ENCODE data around the gene TMEM59. TPM values are rescaled to one million over a fixed set of nuclear protein-coding genes. Genes with fewer than 3 reads are reported as not detected.
"Not testable (repeated sequence)": the region's sequence is repeated elsewhere in the genome, so short reads cannot be mapped to it uniquely, and the experiment has no call there.

TMEM59 gene
- polyA plus RNA-seq, 4 donors, result 304 to 435 (median 349) TPM

GRCh38 chr1:54013393-54014008 lies 39.5 kb downstream of the TMEM59 start:
- DNase-seq (ENCODE audit: low read depth in 4 of 4, low spot score in 2 of 4), result no peak

DNA sequence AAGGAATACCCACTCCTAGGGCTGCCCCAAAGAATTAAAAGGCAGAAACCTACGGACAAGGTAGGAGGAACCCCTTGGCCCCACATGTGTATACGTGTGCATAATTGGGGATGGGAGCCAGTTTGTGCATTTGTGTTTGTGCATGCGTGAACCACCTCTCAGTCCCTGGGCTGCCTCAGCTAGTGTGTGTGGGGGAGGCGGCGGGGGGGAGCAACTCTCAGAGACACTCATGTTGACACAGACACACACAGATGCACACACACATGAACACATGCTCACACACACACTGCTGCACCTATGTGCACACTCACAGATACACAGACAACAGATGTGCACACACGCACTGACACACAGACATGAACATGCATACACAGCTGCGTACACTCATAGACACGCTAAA lies 40.1 kb downstream of the TMEM59 start:
- DNase-seq (ENCODE audit: low read depth in 4 of 4, low spot score in 2 of 4), result no peak

DNA sequence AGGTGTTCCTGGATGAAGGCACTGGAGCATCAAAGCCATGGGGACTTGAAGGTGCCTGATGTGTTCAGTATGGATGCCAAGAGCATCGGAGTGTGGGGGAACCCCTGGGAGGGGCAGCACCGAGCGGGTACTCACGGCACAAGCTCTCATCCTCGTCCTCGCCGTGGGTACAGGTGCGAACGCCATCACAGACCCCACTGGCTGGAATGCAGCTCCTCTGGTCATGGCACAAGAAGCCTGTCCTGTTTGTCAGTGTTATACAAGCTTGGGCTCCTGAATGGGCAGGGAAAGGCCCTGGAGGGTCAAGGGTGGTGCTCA lies 41.0 kb downstream of the TMEM59 start:
- no peak for DNase-seq (ENCODE audit: low read depth in 4 of 4, low spot score in 2 of 4)

DNA sequence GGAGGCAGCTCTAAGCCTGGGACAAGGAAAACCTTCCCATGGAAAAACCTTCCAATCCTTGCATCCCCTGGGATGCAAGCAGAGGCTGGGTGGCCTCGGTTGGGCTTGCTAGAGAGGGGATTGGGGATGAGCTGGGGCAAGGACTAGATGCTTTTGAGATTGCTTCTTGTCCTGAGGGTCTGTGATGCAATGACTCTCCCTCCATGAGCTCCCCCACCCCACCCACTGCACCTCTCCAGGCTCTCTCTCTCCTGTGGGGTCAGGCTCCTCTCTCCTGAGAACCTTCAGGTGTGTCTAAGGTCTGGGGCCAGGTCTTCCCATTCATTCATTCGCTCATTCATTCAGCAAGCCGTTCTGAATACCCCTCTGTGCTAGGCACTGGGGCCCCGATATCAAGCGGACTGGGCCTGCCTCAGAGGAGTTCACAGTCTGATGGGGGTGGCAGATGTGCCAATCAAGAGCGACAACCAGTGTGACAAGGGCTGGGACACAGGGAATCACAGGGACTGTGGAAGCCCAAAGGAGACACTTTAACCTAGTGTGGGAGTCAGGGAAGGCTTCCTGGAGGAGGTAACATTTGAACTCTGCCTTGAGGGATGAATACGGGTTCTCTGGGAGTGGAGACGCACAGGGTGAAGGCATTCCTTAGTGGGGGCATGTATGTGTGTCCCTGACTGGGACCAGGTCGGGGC lies 41.5 kb downstream of the TMEM59 start:
- DNase-seq (ENCODE audit: low read depth in 4 of 4, low spot score in 2 of 4), result no peak

DNA sequence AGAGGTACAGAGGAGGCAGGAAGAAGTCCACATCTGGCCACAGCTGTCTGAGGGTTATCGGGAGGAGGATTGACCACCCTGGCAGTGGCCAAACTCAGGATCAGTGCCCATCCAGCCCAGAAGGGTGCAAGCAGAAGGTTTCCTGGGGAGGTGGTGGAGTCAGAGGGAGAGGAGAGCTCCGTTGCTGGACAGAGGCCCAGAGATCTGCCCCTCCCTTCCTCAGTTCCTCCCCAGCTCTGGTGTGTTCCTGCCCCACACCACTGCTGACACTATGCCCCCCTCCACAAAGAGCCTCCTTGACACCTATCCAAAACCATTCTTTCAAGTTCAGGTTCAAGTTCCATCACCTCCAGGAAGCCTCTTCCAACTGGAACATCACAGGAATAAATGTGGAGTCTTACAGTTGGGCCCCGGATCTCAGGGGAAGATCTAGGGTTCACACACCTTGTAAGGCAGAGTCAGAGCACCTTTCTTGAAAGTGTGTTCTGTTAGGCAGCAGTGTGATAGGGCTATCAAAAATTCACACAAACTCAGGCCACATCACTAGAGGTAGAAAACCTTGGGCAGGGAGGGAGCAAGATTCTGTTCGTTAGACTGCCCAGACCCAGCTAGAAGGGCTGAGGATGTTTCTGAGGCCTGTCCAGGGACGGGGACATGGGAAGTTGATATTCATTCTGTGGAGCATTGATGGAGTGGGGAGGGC lies 42.4 kb downstream of the TMEM59 start:
- no peak for DNase-seq (ENCODE audit: low read depth in 4 of 4, low spot score in 2 of 4)

DNA sequence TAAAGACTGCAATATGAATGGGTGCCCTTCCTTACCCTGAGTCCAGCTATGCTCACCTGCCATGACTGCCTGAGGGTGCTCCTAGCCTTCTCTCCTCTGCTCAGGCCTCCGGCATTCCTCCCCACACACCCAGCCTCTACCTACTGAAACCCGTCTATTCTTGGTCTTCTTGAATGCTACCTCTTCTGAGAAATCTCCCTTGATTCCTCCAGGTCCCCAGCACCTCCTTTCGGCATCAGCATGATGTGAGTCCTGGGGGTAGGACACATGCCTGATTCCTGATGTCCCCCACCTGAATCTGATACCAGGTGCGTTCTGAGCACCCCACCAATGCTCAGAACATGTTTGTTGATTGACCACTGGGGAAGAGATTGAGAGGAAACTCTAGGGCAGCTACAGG lies 43.6 kb downstream of the TMEM59 start:
- no peak for DNase-seq (ENCODE audit: low read depth in 4 of 4, low spot score in 2 of 4)

DNA sequence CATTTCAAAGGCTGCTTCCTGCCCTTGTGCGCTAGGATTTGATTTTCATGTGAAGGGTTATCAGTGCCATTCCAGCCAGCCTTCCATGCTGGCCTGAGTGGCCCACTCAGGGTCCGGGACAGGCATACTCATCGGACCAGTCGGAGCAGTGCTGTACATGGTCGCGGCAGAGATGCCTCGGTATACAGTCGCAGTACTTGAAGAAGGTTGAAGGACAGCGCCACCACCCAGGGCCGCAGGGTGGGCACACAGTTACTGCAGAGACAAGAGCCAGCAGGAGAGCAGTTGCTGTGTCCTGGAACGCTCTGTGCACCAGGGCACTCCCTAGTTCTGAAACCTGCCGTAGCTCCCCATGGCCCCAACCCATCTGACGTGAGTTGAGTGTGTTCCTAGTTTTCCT lies 44.1 kb downstream of the TMEM59 start:
- DNase-seq (ENCODE audit: low read depth in 4 of 4, low spot score in 2 of 4), result no peak

DNA sequence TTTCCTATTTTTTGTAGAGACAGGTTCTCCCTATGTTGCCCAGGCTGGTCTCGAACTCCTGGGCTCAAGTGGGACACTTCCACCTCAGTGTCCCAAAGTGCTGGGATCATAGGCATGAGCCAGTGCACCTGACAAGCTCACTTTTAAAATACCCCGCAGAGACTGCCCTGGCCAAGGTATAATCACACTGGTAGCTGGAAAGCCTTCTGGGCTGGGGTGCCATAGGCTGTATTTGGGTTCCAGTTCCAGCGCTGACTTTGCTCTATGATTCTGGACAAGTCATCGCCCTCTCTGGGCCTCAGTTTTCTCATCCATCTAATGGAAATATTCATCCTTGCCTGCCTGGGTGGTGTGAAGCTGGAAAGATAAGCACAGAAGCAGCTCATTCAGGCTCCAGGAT lies 45.4 kb downstream of the TMEM59 start:
- DNase-seq (ENCODE audit: low read depth in 4 of 4, low spot score in 2 of 4), result no peak

- no peak for DNase-seq (ENCODE audit: low read depth in 4 of 4, low spot score in 2 of 4)
Observed at GRCh38 chr1:54006508-54006907, 46.5 kb downstream of the TMEM59 start.

GRCh38 chr1:54004481-54005049 lies 48.4 kb downstream of the TMEM59 start:
- DNase-seq (ENCODE audit: low read depth in 4 of 4, low spot score in 2 of 4), result no peak

DNA sequence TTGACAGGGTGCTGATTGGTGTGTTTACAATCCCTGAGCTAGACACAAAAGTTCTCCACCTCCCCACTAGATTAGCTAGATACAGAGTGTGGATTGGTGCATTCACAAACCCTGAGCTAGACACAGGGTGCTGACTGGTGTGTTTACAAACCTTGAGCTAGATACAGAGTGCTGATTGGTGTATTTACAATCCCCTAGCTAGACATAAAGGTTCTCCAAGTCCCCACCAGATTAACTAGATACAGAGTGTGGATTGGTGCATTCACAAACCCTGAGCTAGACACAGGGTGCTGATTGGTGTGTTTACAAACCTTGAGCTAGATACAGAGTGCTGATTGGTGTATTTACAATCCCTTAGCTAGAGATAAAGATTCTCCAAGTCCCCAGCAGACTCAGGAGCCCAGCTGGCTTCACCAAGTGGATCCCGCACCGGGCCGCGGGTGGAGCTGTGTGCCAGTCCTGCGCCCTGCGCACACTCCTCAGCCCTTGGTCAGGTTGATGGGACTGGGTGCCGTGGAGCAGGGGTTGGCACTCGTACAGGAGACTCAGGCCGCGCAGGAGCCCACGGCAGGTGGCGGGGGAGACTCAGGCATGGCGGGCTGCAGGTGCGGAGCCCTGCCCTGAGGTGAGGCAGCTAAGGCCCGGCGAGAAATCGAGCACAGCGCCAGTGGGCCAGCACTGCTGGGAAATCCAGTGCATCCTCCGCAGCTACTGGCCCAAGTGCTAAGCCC lies 49.1 kb downstream of the TMEM59 start:
- DNase-seq (ENCODE audit: low read depth in 4 of 4, low spot score in 2 of 4), result not testable (repeated sequence)

DNA sequence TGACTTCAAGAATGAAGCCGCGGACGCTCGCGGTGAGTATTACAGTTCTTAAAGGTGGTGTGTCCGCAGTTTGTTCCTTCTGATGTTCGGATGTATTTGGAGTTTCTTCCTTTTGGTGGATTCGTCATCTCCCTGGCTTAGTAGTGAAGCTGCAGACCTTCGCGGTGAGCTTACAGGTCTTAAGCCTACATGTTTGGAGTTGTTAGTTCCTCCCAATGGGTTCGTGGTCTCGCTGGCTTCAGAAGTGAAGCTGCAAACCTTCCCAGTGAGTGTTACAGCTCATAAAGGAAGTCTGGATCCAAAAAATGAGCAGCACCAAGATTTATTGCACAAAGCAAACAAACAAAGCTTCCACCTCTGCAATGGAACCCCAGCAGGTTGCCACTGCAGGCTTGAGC lies 49.8 kb downstream of the TMEM59 start:
- no peak for DNase-seq (ENCODE audit: low read depth in 4 of 4, low spot score in 2 of 4)

DNA sequence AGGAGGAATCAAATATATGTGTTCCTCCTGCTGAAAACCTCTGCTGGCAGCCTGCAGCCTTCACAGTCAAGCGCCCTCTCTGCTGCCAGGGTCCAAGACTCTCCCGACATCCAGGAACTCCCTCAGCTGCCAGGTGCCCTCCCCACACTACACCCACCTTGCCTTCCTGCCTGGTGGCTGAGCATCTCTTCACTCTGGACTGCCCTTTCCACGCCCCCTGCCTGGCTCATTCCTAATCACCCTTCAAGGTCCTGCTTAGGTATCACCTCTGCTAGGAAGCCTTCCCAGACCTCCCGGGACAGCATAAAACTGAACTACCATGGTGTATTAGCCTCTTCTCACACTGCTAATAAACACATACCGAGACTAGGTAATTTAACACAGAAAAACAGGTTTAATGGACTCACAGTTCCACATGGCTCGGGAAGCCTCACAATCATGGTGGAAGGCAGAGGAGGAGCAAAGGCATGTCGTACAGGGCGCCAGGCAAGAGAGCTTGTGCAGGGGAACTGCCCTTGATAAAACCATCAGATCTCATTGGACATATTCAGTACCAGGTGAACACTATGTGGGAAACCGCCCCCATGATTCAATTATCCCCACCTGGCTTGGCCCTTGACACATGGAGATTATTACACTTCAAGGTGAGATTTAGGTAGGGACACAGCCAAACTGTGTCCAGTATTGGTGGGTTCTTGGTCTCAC lies 50.3 kb downstream of the TMEM59 start:
- no peak for DNase-seq (ENCODE audit: low read depth in 4 of 4, low spot score in 2 of 4)

- DNase-seq (ENCODE audit: low read depth in 4 of 4, low spot score in 2 of 4), result no peak
Observed at GRCh38 chr1:54001591-54001990, 51.4 kb downstream of the TMEM59 start.

GRCh38 chr1:53999920-54000319 lies 53.1 kb downstream of the TMEM59 start:
- DNase-seq (ENCODE audit: low read depth in 4 of 4, low spot score in 2 of 4), result no peak

DNA sequence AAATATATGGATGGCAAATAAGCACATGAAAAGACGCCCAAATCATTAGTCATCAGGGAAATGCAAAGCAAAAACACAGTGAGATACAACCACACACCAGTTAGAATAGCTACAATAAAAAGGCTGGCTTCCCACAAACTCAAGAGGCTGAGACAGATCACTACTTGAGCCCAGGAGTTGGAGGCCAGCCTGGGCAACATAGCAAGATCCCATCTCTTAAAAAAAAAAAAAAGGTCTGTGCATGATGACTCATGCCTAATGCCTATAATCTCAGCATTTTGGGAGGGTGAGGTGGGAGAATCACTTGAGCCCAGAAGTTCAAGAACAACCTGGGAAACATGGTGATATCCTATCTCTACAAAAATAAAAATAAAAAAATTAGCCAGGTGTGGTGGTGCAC lies 54.8 kb downstream of the TMEM59 start:
- no peak for DNase-seq (ENCODE audit: low read depth in 4 of 4, low spot score in 2 of 4)

- DNase-seq (ENCODE audit: low read depth in 4 of 4, low spot score in 2 of 4), result no peak
Observed at GRCh38 chr1:53995683-53996082, 57.3 kb downstream of the TMEM59 start.

DNA sequence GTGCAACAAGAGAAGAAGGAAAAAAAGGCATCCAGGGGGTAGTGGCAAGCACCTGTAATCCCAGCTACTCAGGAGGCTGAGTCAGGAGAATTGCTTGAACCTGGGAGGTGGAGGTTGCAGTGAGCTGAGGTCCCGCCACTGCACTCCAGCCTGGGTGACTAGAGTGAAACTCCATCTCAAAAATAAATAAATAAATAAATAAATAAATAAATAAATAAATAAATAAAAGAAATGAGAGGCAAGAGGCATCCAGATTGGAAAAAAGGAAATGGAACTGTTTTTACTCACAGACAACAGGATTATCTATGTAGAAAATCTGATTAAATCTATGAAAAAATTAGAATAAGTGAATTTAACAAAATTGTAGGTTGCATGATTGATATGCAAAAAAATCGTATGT lies 58.5 kb downstream of the TMEM59 start:
- not testable (repeated sequence) for DNase-seq (ENCODE audit: low read depth in 4 of 4, low spot score in 2 of 4)

- no peak for DNase-seq (ENCODE audit: low read depth in 4 of 4, low spot score in 2 of 4)
Observed at GRCh38 chr1:53992085-53992874, 60.7 kb downstream of the TMEM59 start.

GRCh38 chr1:53987880-53988279 lies 65.1 kb downstream of the TMEM59 start:
- DNase-seq (ENCODE audit: low read depth in 4 of 4, low spot score in 2 of 4), result no peak

Data from left renal cortex interstitium (tissue), 4 donors.